SK-N-MC (cell line): Measurements from ENCODE around the gene C2orf49.
"Not testable (repeated sequence)": the region's sequence is repeated elsewhere in the genome, so short reads cannot be mapped to it uniquely, and the experiment has no call there.

ENCODE experiments used
- DNase-seq: peaks from one replicate; pipeline ENCODE4 v3.0.0-alpha.2; 2011; ENCODE audit warnings: low read depth, low spot score
- H3K27ac ChIP-seq: fragments of 200-600 bp; sonication (generic); 2 replicates; pipeline ENCODE4 v1.5.1; 2016; ENCODE audit warnings: mixed run types
- H3K36me3 ChIP-seq: fragments of 200-600 bp; sonication (generic); 2 replicates; pipeline ENCODE4 v1.6.1; 2017; ENCODE audit warnings: antibody characterized with exemption, low read length, mixed read lengths; ENCODE audit not compliant: insufficient read depth
- H3K4me3 ChIP-seq: fragments of 200-600 bp; sonication (generic); 2 replicates; pipeline ENCODE4 v1.5.1; 2016
- H3K9ac ChIP-seq: fragments of 200-600 bp; sonication (generic); 2 replicates; pipeline ENCODE4 v1.8.0; 2017; ENCODE audit warnings: mixed run types, mixed read lengths; ENCODE audit not compliant: insufficient read length
- H3K9me3 ChIP-seq: fragments of 200-600 bp; sonication (generic); 2 replicates; pipeline ENCODE4 v1.6.1; 2017; ENCODE audit warnings: low read depth, mild to moderate bottlenecking, antibody characterized with exemption, low read length, moderate library complexity, mixed read lengths
- EZH2 ChIP-seq: fragments of 200-600 bp; sonication (generic); IDR thresholded peaks from one replicate; pipeline ENCODE4 v1.6.1; 2017; ENCODE audit warnings: antibody characterized with exemption
- FOXP2 ChIP-seq: optimal IDR thresholded peaks from 2 replicates; pipeline ENCODE3; 2011; ENCODE audit warnings: mild to moderate bottlenecking, moderate library complexity; ENCODE audit not compliant: insufficient read depth; ENCODE audit errors: extremely low read length, control extremely low read depth
- POLR2AphosphoS5 ChIP-seq: IDR thresholded peaks from 2 replicates; pipeline ENCODE4 v1.6.1; 2012; ENCODE audit warnings: mild to moderate bottlenecking, low read depth, low read length, borderline replicate concordance

The C2orf49 gene

DNA sequence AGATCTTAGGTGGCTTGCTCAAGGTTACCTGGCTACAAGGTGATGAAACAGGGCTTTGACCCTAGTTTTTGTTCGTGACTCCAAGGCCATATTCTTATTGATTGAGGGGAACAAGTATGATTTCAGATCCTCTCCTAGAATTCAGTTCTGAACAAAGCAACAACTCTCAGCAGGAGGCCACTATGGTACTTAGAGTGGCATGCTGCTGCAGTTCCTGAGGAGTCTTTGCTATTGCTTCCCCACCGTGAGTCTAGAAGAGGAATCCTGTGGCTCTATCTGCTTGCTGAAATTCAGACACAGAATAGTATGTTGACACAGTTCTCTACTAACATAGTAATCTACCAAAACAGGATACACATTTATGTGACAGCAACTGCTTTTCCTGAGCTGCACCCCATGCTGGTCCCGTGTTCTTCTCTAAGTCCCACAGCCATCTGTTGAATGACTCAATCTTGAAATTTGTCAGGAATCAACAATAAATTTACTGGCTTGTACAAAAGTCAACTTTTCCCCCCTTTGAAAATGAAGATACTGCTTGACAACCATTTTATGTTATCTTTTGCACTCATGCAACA, 11.9 kb upstream of the C2orf49 start:
- Histone ChIP-seq H3K9me3 (no peaks in the 10 kb centered on the region), H3K36me3 (0 out of 2 replicates have a peak, but pooled peaks cover 3% of the 10 kb centered on the region), H3K9ac (no peak overlapping the region), H3K4me3 (no peak overlapping the region), H3K27ac (no peak overlapping the region)
- TF ChIP-seq POLR2AphosphoS5, result no peak
- no peak for TF ChIP-seq FOXP2
- no peak for TF ChIP-seq EZH2
- DNase-seq, result no peak

DNA sequence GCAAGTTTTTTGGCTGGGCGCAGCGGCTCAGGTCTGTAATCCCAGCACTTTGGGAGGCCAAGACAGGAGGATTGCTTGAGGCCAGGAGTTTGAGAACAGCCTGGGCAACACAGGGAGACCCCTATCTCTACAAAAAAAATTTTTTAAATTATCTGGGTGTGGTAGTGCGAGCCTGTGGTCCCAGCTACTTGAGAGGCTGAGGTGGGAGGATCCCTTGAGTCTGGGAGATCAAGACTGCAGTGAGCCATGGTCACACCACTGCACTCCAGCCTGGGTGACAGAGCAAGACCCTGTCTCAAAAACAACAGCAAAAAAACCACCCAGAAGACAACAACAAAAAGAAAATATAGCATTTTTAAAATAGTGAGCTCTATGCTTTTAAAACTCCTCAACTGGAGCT, 10.1 kb upstream of the C2orf49 start:
- H3K27ac ChIP-seq, H3K4me3 ChIP-seq, H3K36me3 ChIP-seq, H3K9ac ChIP-seq, H3K9me3 ChIP-seq, DNase-seq: not testable (repeated sequence)

DNA sequence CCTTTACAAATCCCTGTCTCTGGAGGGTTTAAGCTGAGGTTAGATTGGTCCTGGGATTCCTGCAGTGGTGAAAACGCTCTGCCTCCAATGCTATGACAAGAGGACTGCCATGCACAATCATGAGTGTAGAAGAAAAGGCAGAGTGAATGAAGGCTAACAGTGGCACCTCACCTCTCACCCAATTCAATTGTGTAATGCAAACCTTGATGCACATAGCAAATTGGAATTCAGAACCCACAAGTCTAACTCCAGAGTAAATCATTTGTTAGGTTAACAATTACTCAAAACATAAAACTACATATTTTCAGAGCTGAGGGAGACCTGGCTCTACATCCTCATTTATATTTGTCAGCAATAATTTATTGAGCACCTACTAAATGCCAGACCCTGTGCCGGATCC, 9.7 kb upstream of the C2orf49 start:
- no peak for DNase-seq
- H3K9ac ChIP-seq, result no peak overlapping the region
- no peaks in the 10 kb centered on the region for H3K9me3 ChIP-seq
- H3K27ac ChIP-seq, result no peak overlapping the region
- TF ChIP-seq FOXP2 (no peak), EZH2 (no peak), POLR2AphosphoS5 (no peak)
- no peak overlapping the region for H3K4me3 ChIP-seq
- H3K36me3 ChIP-seq, result 0 out of 2 replicates have a peak, but pooled peaks cover 3% of the 10 kb centered on the region

DNA sequence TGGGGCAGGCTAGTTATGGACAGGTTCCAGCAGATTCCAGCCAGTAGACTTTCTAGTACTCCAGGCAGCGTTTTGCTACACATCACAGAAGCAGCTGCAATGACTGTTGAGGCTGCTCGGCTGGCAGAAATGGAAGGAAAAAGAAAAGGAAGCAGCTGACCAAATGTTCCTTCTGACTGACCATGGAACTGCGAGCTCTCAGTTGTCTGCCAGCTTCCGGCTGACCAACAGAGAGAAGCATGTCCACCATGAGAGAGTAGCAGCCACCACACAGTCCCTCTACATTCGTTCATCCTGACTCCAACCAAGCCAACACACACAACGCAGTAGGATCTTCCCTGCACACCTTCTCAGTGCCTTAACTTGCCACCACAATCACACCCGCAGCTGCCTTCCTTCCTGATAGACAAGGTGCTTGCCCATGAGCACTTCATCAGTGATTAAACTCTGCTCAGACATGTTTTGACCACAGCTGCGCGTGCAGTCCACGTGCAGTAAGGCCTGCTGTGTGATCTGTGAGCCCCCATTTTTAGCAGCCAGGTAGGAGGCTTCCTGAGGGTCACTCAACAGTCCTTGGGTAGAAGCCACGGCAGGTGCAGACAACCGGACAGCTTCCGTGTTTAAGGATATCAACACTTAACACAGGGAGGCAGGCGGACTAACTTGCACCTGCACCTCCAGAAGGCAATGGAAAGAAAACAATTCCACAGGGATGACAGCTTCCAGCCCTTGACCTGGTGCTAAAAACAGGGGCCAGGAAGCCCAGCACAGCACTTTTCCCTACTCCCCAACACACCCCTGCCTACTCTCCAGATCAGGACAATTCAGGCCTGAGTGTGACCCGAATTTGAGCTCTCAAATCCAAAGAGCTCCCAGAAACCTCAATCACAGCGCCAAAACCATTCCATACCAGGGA, 8.8 kb upstream of the C2orf49 start:
- TF ChIP-seq FOXP2, result no peak
- Histone ChIP-seq H3K27ac (no peak overlapping the region), H3K36me3 (0 out of 2 replicates have a peak, but pooled peaks cover 3% of the 10 kb centered on the region), H3K9me3 (no peaks in the 10 kb centered on the region), H3K4me3 (peak overlapping the region; percentile 87), H3K9ac (peak overlapping the region; percentile 80)
- DNase-seq, result no peak

DNA sequence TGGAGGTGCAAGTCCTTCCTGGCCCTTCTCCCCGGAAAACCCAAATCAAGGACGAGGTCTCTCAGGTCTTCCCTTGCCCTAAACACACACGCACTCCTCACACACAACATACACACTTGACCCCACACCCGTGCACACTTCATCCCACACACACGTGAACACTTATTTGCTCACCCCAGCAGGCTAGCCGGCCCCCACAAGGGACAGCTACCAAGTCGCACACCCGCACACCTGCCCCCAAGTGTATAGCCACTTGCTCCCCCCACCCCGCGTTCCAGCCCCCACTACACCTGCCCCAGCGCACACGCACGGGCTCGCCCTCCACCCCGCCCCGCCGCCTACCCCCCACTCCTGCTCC, 8.2 kb upstream of the C2orf49 start:
- no peak for DNase-seq
- Histone ChIP-seq H3K36me3 (peaks cover 6% of the 10 kb centered on the region), H3K27ac (no peak overlapping the region), H3K9me3 (no peaks in the 10 kb centered on the region), H3K9ac (peak overlapping the region; percentile 80), H3K4me3 (peak overlapping the region; percentile 87)
- TF ChIP-seq EZH2 (no peak), FOXP2 (no peak), POLR2AphosphoS5 (no peak)

DNA sequence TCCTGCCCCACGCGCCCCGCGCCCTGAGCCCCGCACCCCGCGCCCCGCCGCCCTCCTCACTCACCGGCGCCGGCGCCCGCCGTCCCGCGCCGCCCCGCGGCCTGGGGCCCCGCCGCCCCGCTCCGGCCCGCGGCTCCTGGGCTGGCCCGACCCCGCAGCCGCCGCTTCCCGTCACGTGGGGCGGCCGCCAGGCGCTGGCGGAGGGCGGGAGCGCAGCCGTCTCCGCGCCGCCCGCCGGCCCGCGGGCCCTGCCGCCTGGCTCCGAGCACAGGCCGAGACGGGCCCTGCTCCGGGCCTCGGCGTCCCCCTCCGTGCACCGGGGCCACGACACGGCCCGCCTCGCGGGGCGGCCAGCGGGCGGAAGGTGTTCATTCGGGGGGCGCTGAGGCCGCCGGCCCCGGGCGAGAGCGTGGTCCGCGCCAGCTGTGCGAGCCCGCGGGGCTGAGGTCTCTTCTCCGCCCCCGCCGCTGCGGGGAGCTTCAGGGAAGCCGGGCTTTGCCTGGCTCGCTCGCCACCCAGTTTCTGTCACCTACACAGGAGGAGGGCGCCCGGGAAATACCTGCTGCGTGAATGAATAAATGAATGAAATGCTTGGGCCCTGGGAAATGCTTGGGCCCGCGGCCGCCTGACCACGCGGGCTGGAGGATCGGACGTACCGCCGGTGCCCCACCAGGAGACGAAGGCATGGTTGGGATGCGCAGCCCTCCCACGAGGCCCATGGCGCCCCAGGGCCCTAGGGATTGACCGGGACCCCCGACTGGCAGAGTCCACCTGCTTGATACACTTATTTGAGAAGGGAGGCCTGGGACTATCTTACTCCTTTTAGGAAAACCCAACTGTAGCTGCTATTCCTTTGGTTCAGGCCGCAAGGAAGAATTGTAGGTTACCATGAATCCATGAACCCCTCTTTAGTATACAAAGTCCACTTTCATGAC, 7.5 kb upstream of the C2orf49 start, which contains the start of gene TGFBRAP1:
Gene TGFBRAP1 (minus strand): TSS at position 175 of the 935 bp plus-strand sequence. CDS start 21,434 bp downstream, outside the sequence.
- Histone ChIP-seq H3K4me3 (peak within 1 kb of the TSS; percentile 87), H3K36me3 (peaks cover 12% of the 10 kb centered on the region), H3K9me3 (no peaks in the 10 kb centered on the region), H3K27ac (peak within 1 kb of the TSS; percentile 64), H3K9ac (peak within 1 kb of the TSS; percentile 96)
- DNase-seq, result no peak
- TF ChIP-seq POLR2AphosphoS5 (peak; percentile 37; the same call in 1 of the 2 replicates), EZH2 (no peak)

DNA sequence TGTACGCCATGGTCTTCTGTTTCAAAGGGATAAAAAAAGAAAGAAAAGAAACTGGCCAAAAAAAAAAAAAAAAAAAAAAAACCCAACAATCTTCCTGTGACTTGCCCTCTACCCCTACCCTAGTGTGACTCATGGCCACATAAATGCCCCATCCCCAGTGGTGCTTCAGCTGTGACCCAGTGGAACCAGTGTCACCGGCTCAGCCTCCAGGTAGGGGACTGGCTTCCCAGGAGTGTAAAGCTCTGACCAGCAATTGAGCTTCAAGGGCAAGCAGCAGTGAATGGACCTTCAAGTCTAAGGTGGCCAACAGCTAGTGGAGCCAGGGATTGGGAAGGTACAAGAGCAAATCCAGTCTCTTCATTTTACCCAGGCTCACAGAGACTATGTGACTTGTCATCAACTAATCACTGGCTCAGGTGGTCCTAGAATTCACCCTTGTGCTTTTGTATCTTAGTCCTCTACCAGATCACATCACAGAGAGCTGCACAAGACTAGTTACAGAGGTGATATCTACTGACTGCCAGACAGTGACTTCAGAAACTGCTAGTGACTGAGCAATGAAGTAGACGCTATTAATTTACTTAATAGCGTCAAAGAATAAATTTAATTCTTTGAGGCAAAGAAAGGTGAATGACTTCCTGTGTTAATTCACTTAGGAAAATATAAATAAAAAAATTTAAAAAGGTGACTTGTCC, 6.5 kb upstream of the C2orf49 start:
- Histone ChIP-seq H3K9ac (peak overlapping the region; percentile 96), H3K4me3 (no peak overlapping the region), H3K9me3 (no peaks in the 10 kb centered on the region), H3K36me3 (peaks cover 13% of the 10 kb centered on the region), H3K27ac (no peak overlapping the region)
- TF ChIP-seq EZH2 (no peak), FOXP2 (no peak), POLR2AphosphoS5 (no peak)
- no peak for DNase-seq

DNA sequence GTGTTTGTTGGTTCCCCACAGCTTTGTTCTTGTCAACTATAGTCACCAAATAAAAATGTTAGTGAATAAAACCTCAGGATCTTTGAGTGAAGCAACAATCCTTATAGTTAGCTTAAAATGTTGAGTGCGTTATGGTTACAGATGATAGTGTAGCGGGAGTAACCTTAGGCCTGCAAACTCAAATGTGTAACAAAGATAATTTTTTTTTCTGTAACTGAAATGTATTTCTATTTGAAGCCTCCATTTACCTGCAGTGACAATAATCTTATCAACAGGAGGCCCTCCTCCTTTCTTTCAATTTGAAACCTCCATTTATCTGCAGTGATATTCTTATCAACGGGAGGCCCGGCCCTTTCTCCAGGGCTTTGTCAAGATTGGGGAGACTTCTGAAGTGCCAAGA, 3.1 kb upstream of the C2orf49 start:
- Histone ChIP-seq H3K36me3 (peaks cover 14% of the 10 kb centered on the region), H3K9ac (no peak overlapping the region), H3K4me3 (no peak overlapping the region), H3K27ac (no peak overlapping the region), H3K9me3 (no peaks in the 10 kb centered on the region)
- TF ChIP-seq POLR2AphosphoS5 (no peak), FOXP2 (no peak), EZH2 (no peak)
- DNase-seq, result no peak
